NCI-H524 treated with DMSO at 0.1 percent for 48 hours (cell line): ENCODE data around the gene ZNF90.
"Not testable (repeated sequence)": the region's sequence is repeated elsewhere in the genome, so short reads cannot be mapped to it uniquely, and the experiment has no call there.

Experiments used
- DNase-seq: peaks from one replicate; lab custom pipeline; 2025; lab: John Stamatoyannopoulos, UW

Gene ZNF90

DNA sequence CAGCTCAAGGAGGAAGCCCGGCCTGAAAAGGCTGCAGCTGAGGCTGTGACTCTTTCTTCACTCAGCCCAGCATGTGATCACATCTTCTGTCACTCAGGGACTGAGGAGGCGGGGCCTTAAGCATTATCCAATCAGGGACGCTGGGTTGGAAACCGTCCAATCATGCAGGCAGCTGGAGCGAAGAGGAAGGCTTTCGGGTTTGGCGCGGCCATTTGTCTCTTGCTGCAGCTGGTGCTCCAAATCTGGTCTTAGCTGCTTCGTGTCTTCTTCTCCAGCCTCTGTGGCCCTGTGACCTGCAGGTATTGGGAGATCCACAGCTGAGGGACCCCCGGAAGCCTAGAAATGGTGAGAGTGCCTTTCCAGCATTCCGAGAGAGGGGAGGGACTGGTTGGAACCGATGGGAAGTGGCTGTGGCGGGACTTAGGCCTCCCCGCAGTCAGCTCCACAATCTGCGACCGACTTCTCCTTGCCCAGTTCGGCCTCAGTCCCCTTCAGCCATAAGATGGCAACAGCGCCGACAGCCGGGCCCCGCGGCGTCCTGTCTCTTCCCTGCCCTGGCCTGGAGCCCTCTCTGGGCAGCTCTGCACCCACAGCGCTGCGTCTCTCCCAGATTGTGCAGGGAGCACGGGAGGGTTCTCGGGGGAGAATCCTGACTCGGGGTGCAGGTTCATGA, at the start of gene ZNF90:
Gene ZNF90 (plus strand): TSS at position 210 of the 673 bp plus-strand sequence. CDS start 133 bp downstream, at position 343.
- DNase-seq: no peak

DNA sequence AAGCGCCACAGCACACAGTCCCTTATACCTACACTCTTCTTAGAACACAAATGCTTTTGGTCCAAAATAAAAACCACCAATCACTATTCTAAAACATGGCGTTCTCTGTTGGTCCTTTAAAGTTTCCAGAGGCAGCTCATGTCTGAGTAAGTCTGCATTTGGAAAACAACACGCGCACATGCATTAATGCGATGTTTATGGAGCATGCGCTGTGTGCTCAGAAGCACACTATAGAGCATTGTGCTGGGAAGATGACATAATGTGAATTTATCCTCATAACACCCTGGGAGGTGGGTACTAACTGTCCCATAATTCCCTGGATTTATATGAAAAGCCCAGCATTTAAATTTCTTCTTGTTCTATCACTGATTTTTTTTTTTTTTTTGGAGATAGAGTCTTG, 49.2 kb upstream of the ZNF90 start:
- DNase-seq: no peak

DNA sequence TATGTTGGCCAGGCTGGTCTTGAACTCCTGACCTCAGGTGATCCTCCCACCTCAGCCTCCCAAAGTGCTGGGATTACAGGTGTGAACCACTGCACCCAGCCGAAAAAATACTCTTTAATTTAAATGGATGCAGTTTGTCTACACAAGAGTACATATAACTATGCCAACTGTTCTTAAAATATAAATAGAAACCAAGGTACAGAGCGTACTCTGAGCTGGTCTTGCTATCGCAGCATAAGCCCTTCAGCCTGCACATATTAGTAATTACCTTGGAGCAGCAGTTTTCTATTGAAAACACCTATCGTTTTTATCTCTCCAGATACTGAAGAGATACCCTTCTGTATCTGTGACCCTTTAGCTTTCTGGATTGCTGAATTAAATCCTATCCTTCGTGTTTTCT, 41.9 kb upstream of the ZNF90 start:
- DNase-seq: no peak

DNA sequence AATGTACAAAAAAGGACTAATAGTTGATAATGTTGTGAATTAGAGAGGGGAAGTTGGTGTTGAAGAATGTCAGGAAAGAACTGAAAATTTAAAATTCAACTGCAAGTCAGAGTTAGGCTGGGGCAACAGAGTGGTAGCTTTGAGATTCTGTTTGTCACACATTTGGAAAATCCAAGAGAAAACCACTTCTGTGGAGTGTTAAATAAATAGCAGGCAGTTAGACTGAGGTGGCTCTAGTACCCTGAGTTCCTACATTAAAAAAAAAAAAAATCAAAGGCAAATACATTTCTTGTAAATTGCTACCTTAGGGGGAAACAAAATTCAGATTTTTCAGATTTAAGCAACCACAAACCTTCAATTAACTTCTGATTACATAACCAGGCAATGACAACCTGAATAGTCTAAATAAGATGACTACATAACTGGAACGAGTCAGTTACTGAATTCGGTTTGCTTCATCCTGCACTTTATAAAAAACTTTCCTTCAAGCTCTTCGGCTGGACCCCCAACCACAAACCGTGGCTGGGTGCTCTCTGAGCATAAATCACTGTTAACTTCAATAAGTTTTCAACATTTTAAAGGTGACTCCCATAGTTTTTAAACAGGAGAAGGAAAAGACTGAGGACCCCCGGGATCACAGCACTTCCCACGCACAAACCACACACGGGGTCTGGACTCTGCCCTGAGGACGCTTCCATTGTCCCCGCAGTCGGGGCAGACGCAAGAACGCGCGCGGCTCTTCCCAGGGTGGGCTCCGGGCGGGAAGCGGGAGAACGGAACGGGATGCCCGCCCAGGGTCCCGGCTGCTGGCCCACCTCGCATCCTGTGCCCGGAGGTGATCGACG, 39.2 kb upstream of the ZNF90 start:
- DNase-seq: no peak

DNA sequence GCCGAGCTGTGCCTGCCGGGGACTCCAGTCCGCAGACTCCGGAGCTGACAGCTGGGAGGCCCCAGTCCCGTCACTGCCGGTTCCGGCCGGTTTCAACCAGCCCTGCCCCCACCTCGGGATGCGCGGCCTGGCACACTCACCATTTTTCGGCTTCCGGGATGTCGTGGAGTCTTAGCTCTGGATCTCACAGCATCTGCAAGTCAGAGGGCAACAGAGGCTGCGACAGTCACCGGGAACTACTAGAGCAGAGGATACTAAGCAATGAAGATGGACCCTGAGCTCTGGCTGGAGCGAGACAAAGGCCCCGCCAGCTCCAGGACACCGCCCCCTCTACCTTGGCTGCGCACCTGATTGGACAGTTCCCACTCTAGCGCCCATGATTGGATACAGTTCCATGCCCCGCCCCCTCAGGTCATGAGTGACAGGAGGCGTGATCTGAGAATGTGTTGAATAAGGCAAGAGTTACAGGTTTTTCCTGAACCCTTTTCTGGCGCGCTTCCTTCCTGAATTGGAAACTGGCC, 38.5 kb upstream of the ZNF90 start, which contains the start of gene ZNF682:
Gene ZNF682 (minus strand): TSS at position 303 of the 521 bp plus-strand sequence. CDS start 160 bp downstream, at position 143.
- DNase-seq: peak; percentile 76

DNA sequence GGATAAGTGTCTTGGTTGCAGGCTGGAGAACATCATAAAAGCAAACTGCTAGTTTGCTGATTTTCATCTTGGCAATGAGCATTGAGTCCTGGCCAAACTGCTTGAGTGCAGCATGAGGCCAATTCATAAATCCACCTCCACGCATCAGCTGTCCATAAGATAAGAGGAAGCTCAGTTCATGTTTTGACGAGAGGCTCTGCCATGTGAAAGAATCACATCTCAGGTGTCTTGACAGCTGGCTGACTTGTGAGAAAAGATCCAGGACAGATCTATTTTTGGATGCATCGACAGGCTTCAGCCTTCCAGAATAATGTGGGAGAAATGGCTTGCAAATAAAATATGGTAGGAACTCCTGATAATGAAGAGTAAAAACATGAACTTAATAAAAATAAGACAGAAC, 33.1 kb upstream of the ZNF90 start:
- no peak for DNase-seq

DNA sequence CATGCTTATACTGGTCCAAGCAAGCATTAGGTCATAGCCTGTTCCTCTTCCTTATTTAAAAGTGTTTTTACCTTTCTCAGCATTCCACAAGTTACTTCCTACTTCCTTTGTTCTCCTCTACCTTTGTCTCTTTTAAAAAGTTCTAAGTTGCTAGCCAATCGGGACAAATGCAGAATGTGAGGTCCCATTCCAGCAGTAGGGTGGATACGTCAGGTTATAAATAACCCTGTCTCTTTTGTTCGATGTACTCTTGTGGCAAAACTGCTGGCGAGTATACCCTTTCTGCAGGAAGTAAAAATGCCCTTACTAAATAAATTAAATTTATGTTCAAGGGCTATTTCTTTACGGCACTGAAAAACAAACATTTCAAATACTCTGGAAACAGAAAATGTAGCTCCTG, 32.1 kb upstream of the ZNF90 start:
- not testable (repeated sequence) for DNase-seq

DNA sequence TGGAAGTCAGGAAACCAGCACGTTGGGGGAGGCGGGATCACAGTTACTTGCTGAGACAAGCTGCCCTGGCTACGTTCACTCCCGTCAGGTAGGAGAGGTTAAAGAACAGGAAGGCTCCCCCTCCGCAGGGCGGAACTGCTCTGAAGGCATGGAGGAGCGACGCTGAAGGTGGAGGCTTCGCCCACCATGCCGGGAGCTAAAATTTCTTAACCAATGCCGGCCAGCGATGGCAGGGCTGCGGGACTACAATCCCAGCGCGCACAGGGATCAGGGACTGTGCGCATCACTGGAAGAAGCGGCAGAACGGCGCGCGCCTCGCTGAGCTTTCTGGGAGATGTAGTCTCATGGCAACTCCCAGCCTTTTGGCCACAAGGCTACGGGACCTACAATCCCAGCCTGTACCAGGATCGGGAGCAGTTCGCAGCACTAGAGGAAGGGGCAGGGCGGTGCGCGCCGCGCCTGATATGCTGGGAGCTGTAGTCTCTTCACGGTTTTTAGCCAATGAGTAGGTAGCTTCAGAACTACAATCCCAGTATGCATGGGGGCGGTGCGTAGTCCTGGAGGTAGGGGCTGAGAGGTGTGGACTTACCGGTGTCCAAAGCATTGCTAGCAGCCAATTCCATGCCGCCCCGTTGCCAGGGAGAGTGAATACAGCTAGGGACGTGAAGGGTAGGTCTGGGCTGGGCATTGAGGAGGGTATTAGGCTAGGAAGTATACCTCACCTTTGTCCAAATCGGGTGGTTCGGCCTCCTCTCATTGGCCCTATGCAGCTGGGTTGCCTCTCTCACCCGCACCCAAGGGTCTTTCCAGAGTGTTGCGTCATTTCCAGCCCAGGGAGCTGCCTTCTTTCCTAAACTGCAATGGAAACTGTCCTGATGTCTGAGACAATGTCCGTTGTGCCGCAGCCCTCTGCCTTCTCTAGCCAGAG, 25.7 kb upstream of the ZNF90 start:
- peak; percentile 93 for DNase-seq

DNA sequence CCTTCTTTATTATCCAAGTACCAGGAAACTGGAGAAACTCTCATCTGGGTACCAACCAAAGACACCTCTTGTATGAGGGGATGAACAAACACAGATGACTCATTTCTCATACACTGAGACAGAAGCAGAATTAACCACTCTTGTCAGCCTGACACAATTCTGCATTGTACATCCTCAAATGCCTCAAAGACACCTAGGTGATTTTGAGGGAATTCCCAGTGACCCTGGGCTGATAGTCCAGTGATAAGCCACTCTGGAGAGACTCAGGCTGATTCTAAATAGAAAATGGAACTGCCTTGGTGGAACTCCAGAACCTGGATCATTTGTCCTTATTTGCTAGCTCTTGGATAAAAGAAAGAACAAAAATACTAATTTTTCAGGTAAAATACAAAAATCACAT, 19.1 kb upstream of the ZNF90 start:
- DNase-seq: not testable (repeated sequence)

DNA sequence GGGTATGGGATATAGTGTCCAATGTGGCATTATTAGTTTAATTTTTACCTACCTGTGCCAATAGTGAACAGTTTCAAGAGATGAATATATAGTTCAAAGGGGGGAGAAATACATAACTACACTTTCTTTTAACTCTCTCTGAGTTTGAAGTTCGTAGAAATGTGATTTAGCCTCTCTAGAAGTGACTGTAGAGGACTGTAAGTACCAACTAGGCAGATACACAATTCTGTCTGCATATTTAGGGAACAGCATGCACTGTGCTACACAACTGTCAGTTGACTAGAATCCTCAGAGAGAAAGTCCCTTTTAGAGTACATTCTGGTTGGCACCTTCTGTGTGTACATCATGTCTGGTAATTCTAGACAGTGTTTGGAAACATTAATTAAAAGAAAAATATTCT, 17.5 kb upstream of the ZNF90 start:
- no peak for DNase-seq

DNA sequence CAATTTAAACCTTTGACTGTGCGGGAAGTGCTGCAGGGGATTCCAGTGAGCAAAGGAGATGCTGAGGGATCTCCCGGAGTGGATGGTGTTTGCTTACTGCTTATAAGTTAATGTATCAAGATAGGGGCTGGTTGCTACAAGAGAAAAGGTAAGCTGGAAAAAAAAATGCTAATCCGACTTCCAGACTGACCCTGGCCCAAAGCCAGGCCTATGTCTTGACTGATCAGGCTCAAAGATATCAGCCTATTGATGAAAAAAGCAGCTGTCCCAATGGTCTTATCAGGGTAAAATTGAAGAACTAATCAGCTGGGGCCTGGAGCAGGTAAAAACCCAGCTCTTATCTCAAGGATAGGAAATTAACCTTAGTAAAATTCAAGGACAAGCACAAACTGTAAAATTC, 10.9 kb upstream of the ZNF90 start:
- no peak for DNase-seq

DNA sequence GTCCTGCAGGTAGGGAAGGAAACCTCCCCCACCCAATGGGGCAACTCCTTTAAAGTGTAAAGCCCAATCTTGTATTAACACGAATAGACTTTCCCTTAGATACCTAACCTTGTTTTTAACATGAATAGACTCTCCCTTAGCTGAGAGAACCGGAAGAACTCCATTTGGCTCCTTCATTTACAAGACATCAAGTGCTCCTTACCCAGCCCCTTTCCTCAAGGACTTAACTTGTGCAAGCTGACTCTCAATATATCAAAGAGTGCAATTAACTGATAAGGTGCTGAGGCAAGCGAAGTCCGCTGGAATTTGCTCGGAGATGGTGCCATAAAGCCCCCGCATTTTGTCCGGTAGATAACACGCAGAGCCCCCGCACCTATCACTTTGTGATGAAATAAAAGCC, 9.9 kb upstream of the ZNF90 start:
- no peak for DNase-seq

DNA sequence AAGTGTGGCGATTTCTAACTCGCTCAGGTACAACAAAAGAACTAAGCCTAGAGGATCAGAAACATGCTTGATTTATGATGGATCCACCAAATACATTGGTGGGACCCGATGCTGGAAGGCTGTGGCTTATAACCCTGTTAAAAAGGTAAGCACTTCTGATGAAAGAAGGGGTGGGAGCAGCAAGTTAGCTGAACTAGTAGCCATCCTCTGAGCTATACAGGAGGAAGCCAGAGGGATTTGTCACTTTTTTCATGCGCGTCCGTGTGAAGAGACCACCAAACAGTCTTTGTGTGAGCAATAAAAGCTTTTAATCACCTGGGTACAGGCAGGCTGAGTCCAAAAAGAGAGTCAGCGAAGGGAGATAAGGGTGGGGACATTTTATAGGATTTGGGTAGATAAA, 9.2 kb upstream of the ZNF90 start:
- not testable (repeated sequence) for DNase-seq

DNA sequence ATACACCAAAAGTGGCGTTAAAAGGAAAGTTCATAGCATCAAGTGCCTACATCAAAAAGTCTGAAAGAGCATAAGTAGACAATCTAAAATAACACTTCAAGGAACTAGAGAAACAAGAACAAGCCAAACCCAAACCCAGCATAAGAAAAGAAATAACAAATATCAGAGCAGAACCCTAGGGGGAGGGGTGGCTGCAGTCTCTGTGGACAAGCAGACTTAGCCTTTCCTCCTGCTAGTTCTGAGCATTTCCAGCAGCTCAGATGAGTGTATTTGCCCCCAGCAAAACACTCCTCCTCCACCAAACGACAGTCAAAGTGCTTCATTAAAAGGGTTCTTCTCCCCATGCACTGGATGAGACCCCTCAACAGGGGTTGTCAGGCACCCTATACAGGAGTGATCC, 7.1 kb upstream of the ZNF90 start:
- no peak for DNase-seq

DNA sequence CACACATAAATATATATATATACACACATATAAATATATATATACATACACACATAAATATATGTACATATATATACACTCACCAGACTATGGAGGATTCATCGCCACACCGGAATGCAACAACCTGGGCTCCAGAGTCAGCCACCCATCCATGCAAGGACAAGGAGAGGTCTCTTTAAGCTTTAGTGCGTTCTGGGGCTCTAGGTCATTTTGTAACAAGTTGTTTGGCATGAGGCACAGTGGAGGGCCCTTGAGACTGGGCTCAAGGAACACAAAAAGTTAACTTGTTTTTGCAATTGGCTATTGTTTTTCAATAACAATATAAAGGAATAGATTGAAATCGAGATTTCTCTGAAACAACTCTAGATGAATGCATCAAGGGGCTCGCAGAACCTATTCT, 4.9 kb upstream of the ZNF90 start:
- DNase-seq: no peak

DNA sequence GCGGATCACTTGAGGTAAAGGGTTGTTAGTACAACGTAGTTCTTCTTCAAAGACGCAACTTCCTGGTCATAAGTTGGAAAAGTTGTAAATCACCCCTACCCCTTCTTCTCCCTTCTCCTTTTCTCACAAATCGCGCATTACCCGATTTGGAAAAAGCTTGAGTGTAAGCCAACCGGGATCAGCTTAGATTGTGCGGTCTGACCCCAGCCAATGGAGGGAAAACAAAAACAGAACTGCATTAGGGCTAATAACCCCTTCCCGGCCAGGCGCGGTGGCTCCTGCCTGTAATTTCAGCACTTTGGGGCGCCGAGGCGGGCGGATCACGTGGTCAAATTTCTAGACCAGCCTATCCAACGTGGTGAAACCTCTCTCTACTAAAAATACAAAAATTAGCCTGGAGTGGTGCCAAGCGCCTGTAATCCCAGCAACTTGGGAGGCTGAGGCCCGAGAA, 806 bp downstream of the ZNF90 start:
- no peak for DNase-seq

DNA sequence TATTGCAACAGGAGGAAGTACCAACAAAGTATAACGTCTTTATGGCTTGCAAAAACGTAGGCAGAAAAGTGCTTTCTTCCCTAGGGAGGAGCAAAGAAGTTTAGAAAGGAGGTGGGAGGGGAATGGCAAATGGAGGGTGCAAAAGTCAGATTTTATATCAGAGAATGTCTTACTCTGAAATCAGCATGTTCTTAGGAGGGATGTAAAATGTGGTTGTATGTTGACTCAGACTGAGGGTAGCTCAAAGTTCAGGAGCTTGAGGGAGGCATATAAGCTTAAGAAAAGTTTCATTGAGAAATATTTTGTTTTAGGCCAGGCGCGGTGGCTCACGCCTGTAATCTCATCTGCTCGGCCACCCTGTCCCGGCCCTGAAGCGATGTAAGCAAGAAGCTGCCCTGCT, 1.7 kb downstream of the ZNF90 start:
- DNase-seq: no peak

DNA sequence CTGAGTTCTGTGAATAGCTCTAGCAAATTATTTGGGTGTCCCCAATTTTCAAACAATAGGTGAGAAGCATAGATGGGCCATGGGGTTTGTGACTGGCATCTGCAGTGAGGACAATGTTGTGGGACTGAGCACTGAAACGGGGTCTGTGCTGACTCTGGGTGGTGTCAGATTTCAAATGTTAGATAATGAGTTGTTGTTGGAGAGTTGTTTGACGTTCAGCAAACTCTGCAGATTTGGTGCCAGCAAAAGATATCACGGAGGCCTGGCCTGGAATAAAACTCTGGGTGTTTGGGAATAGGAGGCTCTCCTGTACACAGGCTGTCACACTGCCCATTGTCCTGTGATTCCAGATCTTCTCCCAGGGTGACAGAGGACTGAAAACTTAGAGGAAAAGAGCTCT, 2.9 kb downstream of the ZNF90 start:
- no peak for DNase-seq

DNA sequence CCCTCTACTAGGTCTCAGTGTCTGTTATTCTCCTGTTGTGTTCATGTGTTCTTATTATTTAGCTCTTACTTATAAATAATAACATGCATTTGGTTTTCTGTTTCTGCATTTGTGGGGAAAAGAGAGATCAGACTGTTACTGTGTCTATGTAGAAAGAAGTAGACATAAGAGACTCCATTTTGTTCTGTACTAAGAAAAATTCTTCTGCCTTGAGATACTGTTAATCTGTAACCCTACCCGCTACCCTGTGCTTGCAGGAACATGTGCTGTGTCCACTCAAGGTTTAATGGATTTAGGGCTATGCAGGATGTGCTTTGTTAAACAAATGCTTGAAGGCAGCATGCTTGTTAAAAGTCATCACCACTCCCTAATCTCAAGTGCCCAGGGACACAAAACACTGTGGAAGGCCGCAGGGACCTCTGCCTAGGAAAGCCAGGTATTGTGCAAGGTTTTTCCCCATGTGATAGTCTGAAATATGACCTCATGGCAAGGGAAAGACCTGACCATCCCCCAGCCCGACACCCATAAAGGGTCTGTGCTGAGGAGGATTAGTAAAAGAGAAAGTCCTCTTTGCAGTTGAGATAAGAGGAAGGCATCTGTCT, 4.5 kb downstream of the ZNF90 start:
- DNase-seq: peak; percentile 1

DNA sequence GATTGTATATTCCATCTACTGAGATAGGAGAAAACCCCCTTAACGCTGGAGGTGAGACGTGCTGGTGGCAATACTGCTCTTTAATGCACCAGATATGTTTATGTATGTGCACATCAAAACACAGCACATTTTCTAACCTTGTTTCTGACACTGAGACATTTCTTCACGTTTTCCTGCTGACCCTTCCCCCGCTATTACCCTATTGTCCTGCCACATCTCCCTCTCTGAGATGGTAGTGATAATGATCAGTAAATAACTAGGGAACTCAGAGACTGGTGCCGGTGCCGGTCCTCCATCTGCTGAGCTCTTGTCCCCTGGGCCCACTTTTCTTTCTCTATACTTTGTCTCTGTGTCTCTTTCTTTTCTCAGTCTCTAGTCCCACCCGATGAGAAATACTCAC, 5.1 kb downstream of the ZNF90 start:
- not testable (repeated sequence) for DNase-seq

DNA sequence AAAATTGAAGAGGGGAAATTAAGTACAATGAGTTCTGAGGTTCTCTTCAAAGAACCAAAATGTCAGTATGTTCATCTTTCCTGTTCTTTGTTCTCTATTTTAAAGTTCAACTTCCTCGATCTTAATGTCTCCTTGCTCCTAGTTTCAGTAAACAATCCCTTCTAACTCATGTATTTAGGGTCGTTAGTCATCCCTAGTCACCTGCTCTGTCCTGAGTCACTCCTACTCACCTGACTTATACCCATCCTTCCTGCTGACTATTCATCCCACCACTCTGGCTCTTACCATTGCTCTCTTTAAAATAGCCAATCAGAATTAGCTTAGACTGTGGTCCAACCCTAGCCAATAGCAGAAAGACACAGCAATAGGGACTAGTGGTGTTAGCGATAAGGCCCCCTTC, 24.3 kb downstream of the ZNF90 start:
- DNase-seq: no peak
